GM23338 (cell line): ENCODE measurements around the gene CERS5. TPM values are rescaled to one million over a fixed set of nuclear protein-coding genes. Genes with fewer than 3 reads are reported as not detected.
A peak's percentile ranks its signal among the peaks of the same experiment; 100 is the strongest.

Experiments used
- ATAC-seq: fragments of 200-7000 bp; cut with Tn5 transposase; 3 replicates; pipeline ENCODE4 v1.9.1; 2020
- DNase-seq: peaks from one replicate; pipeline ENCODE4 v3.0.0-alpha.2; 2015; ENCODE audit warnings: low spot score
- H2AFZ ChIP-seq: fragments of 200-600 bp; sonication (generic); 2 replicates; pipeline ENCODE4 v1.8.0; 2016; ENCODE audit warnings: antibody characterized with exemption, mild to moderate bottlenecking, moderate library complexity
- H3F3A ChIP-seq: fragments of 200-600 bp; sonication (generic); replicated peaks from 2 replicates; pipeline ENCODE4 v1.8.0; 2017; ENCODE audit warnings: antibody characterized with exemption, mixed run types, low read depth
- H3K27ac ChIP-seq: fragments of 200-600 bp; sonication (generic); 2 replicates; pipeline ENCODE4 v1.6.1; 2016; ENCODE audit warnings: low read depth
- H3K27me3 ChIP-seq: fragments of 200-600 bp; sonication (generic); 2 replicates; pipeline ENCODE4 v1.8.0; 2016; ENCODE audit warnings: mild to moderate bottlenecking, mixed run types, moderate library complexity; ENCODE audit not compliant: insufficient read depth
- H3K36me3 ChIP-seq: fragments of 200-600 bp; sonication (generic); 2 replicates; pipeline ENCODE4 v1.8.0; 2016; ENCODE audit warnings: mild to moderate bottlenecking; ENCODE audit not compliant: insufficient read depth
- H3K4me1 ChIP-seq: fragments of 200-600 bp; sonication (generic); 2 replicates; pipeline ENCODE4 v1.8.0; 2016; ENCODE audit warnings: mild to moderate bottlenecking, moderate library complexity; ENCODE audit not compliant: insufficient read depth
- H3K4me2 ChIP-seq: fragments of 200-600 bp; sonication (generic); 2 replicates; pipeline ENCODE4 v1.7.1; 2017; ENCODE audit warnings: mixed run types
- H3K4me3 ChIP-seq: fragments of 200-600 bp; sonication (generic); 2 replicates; pipeline ENCODE4 v1.6.1; 2016; ENCODE audit warnings: mixed run types
- H3K79me2 ChIP-seq: fragments of 200-600 bp; sonication (generic); replicated peaks from 2 replicates; pipeline ENCODE4 v1.8.0; 2017; ENCODE audit warnings: mild to moderate bottlenecking; ENCODE audit not compliant: insufficient read depth
- H3K9me2 ChIP-seq: fragments of 200-600 bp; sonication (generic); 2 replicates; pipeline ENCODE4 v1.8.0; 2017; ENCODE audit not compliant: insufficient read depth
- H4K20me1 ChIP-seq: fragments of 200-600 bp; sonication (generic); replicated peaks from 2 replicates; pipeline ENCODE4 v1.8.0; 2017; ENCODE audit warnings: mild to moderate bottlenecking; ENCODE audit not compliant: insufficient read depth
- H3K27ac Mint-ChIP-seq: 2 replicates; pipeline ENCODE4 v1.8.0; 2020; ENCODE audit warnings: inconsistent platforms, mild to moderate bottlenecking, moderate library complexity, mixed read lengths
- H3K27me3 Mint-ChIP-seq: 3 replicates; pipeline ENCODE4 v1.8.0; 2022; ENCODE audit warnings: low read depth, mild to moderate bottlenecking, moderate library complexity, mixed read lengths, inconsistent platforms; ENCODE audit not compliant: insufficient read depth, poor library complexity
- H3K36me3 Mint-ChIP-seq: 3 replicates; pipeline ENCODE4 v1.8.0; 2021; ENCODE audit warnings: low read depth, mild to moderate bottlenecking, inconsistent platforms, moderate library complexity, mixed read lengths
- H3K4me1 Mint-ChIP-seq: 3 replicates; pipeline ENCODE4 v1.8.0; 2020; ENCODE audit warnings: mild to moderate bottlenecking, inconsistent platforms, mixed read lengths
- H3K4me3 Mint-ChIP-seq: 3 replicates; pipeline ENCODE4 v1.8.0; 2021; ENCODE audit warnings: moderate library complexity, mild to moderate bottlenecking, inconsistent platforms, mixed read lengths
- H3K9me3 Mint-ChIP-seq: 3 replicates; pipeline ENCODE4 v1.8.0; 2020; ENCODE audit warnings: moderate library complexity, mild to moderate bottlenecking, inconsistent platforms, mixed read lengths
- CREB1 ChIP-seq: fragments of 250-450 bp; sonication (Bioruptor Pico); IDR thresholded peaks from 2 replicates; pipeline ENCODE4 v1.5.0; 2020; ENCODE audit warnings: low read depth, mild to moderate bottlenecking, moderate library complexity
- EZH2 ChIP-seq: fragments of 200-600 bp; sonication (generic); IDR thresholded peaks from one replicate; pipeline ENCODE4 v1.8.0; 2017; ENCODE audit warnings: antibody characterized with exemption, mild to moderate bottlenecking, low read depth; ENCODE audit not compliant: unreplicated experiment
- EZH2phosphoT487 ChIP-seq: fragments of 200-600 bp; sonication (generic); IDR thresholded peaks from one replicate; pipeline ENCODE4 v1.8.1; 2018; ENCODE audit warnings: antibody characterized with exemption; ENCODE audit not compliant: unreplicated experiment
- JUNB ChIP-seq: IDR thresholded peaks from one replicate; pipeline ENCODE4 v1.6.1; 2016; ENCODE audit warnings: antibody characterized with exemption; ENCODE audit not compliant: unreplicated experiment
- NANOG ChIP-seq: IDR thresholded peaks from 2 replicates; pipeline ENCODE4 v1.6.1; 2016; ENCODE audit warnings: antibody characterized with exemption, borderline replicate concordance
- POLR2AphosphoS5 ChIP-seq: IDR thresholded peaks from 2 replicates; pipeline ENCODE4 v1.6.1; 2016; ENCODE audit warnings: antibody characterized with exemption, low read depth
- REST ChIP-seq: IDR thresholded peaks from one replicate; pipeline ENCODE4 v1.6.1; 2018; ENCODE audit warnings: antibody characterized with exemption; ENCODE audit not compliant: unreplicated experiment
- STAT1 ChIP-seq: IDR thresholded peaks from one replicate; pipeline ENCODE4 v1.6.1; 2016; ENCODE audit warnings: antibody characterized with exemption; ENCODE audit not compliant: unreplicated experiment
- ZNF114 ChIP-seq: fragments of 250-450 bp; sonication (Bioruptor Pico); IDR thresholded peaks from 2 replicates; pipeline ENCODE4 v1.5.0; 2020; ENCODE audit warnings: mild to moderate bottlenecking, moderate library complexity
- ZNF331 ChIP-seq: fragments of 250-450 bp; sonication (Bioruptor Pico); IDR thresholded peaks from 2 replicates; pipeline ENCODE4 v1.5.0; 2020; ENCODE audit warnings: low read depth, mild to moderate bottlenecking, moderate library complexity
- ZNF462 ChIP-seq: fragments of 250-450 bp; sonication (Bioruptor Pico); IDR thresholded peaks from 2 replicates; pipeline ENCODE4 v1.5.0; 2020; ENCODE audit warnings: mild to moderate bottlenecking, moderate library complexity
- polyA plus RNA-seq: library from polyadenylated mRNA; unstranded; fragments of >200 nt; fragmentation: Nextera tagmentation; extraction: Ambion mirVana; gene quantifications from 2 replicates; pipeline ENCODE4 v1.2.1, GENCODE V29; 2016
- total RNA-seq: library from RNA; depleted of rRNA; stranded (reverse); fragments of >200 nt; shearing (Covaris generic); gene quantifications from 2 replicates; pipeline ENCODE4 v1.2.3, GENCODE V29; 2014
- TF ChIP-seq, protein P1 (sequence below), 2 experiments: fragments of 200-600 bp in 1 of 2; sonication (generic) in 1 of 2; conservative IDR thresholded peaks; 2 replicates each; pipeline versions ENCODE4 v1.5.1 to v1.6.1; 2016 to 2017; ENCODE audit warnings: antibody characterized with exemption in 2 of 2, low read depth in 2 of 2, mild to moderate bottlenecking in 2 of 2, moderate library complexity in 1 of 2
- TF ChIP-seq, protein P2 (sequence below): IDR thresholded peaks from 2 replicates; pipeline ENCODE4 v1.6.1; 2016; ENCODE audit warnings: antibody characterized with exemption

CERS5 gene
- total and polyA plus RNA-seq, 2 experiments from 2014 or later = 42.7 to 56.5 TPM

GRCh38 chr12:50214018-50214417, 46.8 kb upstream of the CERS5 start:
- H4K20me1 ChIP-seq = peaks cover 5% of the 10 kb centered on the region
- H3F3A ChIP-seq = no peaks in the 10 kb centered on the region
- H3K4me3 ChIP-seq = no peak overlapping the region
- peak overlapping the region; percentile 56; the same call in 1 of the 2 replicates for H3K27ac ChIP-seq
- no peaks in the 10 kb centered on the region; the same call in 2 of the 3 replicates for H3K9me3 Mint-ChIP-seq
- DNase-seq (no peak), ATAC-seq (no peak)
- H3K36me3 ChIP-seq = no peaks in the 10 kb centered on the region
- 0 out of 2 replicates have a peak, but pooled peaks cover 16% of the 10 kb centered on the region for H3K4me1 ChIP-seq
- H3K9me2 ChIP-seq = no peaks in the 10 kb centered on the region
- H3K27me3 ChIP-seq = no peaks in the 10 kb centered on the region
- no peak overlapping the region for H2AFZ ChIP-seq
- no peak overlapping the region for H3K27ac Mint-ChIP-seq
- H3K4me2 ChIP-seq = no peak overlapping the region
- peaks cover 86% of the 10 kb centered on the region for H3K79me2 ChIP-seq
- H3K27me3 Mint-ChIP-seq = peaks cover 2% of the 10 kb centered on the region
- no peak overlapping the region for H3K4me3 Mint-ChIP-seq
- TF ChIP-seq STAT1 = no peak
- TF ChIP-seq CREB1 (CRISPR knock-in tag) = no peak
- TF ChIP-seq NANOG = no peak
- TF ChIP-seq JUNB = no peak
- TF ChIP-seq, protein P1, sequence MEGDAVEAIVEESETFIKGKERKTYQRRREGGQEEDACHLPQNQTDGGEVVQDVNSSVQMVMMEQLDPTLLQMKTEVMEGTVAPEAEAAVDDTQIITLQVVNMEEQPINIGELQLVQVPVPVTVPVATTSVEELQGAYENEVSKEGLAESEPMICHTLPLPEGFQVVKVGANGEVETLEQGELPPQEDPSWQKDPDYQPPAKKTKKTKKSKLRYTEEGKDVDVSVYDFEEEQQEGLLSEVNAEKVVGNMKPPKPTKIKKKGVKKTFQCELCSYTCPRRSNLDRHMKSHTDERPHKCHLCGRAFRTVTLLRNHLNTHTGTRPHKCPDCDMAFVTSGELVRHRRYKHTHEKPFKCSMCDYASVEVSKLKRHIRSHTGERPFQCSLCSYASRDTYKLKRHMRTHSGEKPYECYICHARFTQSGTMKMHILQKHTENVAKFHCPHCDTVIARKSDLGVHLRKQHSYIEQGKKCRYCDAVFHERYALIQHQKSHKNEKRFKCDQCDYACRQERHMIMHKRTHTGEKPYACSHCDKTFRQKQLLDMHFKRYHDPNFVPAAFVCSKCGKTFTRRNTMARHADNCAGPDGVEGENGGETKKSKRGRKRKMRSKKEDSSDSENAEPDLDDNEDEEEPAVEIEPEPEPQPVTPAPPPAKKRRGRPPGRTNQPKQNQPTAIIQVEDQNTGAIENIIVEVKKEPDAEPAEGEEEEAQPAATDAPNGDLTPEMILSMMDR (conservative IDR thresholded peaks at IDR 0.05; ENCODE audit: low read depth in 2 of 2) = no peak
- no peak for TF ChIP-seq POLR2AphosphoS5
- no peak for TF ChIP-seq ZNF114 (CRISPR knock-in tag)
- no peak for TF ChIP-seq REST
- no peak for TF ChIP-seq ZNF462 (CRISPR knock-in tag)
- no peak for TF ChIP-seq EZH2
- no peak for TF ChIP-seq EZH2phosphoT487
- no peak for TF ChIP-seq ZNF331 (CRISPR knock-in tag)
- TF ChIP-seq, protein P2, sequence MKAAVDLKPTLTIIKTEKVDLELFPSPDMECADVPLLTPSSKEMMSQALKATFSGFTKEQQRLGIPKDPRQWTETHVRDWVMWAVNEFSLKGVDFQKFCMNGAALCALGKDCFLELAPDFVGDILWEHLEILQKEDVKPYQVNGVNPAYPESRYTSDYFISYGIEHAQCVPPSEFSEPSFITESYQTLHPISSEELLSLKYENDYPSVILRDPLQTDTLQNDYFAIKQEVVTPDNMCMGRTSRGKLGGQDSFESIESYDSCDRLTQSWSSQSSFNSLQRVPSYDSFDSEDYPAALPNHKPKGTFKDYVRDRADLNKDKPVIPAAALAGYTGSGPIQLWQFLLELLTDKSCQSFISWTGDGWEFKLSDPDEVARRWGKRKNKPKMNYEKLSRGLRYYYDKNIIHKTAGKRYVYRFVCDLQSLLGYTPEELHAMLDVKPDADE = no peak
- peaks cover 11% of the 10 kb centered on the region; the same call in 2 of the 3 replicates for H3K4me1 Mint-ChIP-seq
- H3K36me3 Mint-ChIP-seq = peaks cover 12% of the 10 kb centered on the region
